Prostate gland (tissue), 2 donors: ENCODE data around the gene TMIGD1. TPM values are rescaled to one million over a fixed set of nuclear protein-coding genes. Genes with fewer than 3 reads are reported as not detected.

Experiments
- DNase-seq: peaks from one replicate; pipeline ENCODE4 v3.0.0-alpha.2; 2019; ENCODE audit warnings: low spot score
- H3K27ac ChIP-seq, 2 donors: fragments of 200-600 bp; sonication (generic); 2 replicates each; pipeline ENCODE4 v1.5.1; 2017 to 2019
- H3K27me3 ChIP-seq: fragments of 200-600 bp; sonication (generic); replicated peaks from 2 replicates; pipeline ENCODE4 v1.5.1; 2019; ENCODE audit not compliant: insufficient read depth
- H3K36me3 ChIP-seq, 2 donors: fragments of 200-600 bp; sonication (generic); 1 replicate in 1 of 2; 2 replicates in 1 of 2; pipeline versions ENCODE4 v1.5.1 to v1.8.1; 2017 to 2019
- H3K4me1 ChIP-seq: fragments of 200-600 bp; sonication (generic); replicated peaks from 2 replicates; pipeline ENCODE4 v1.5.1; 2019
- H3K4me3 ChIP-seq, 2 donors: fragments of 200-600 bp; sonication (generic); 2 replicates each; pipeline ENCODE4 v1.5.1; 2017 to 2019
- H3K9me3 ChIP-seq: fragments of 200-600 bp; sonication (generic); 2 replicates; pipeline ENCODE4 v1.5.1; 2017
- POLR2A ChIP-seq: fragments of 450-650 bp; IDR thresholded peaks from one replicate; pipeline ENCODE4 v1.6.1; 2016; ENCODE audit warnings: antibody characterized with exemption, mild to moderate bottlenecking
- POLR2AphosphoS5 ChIP-seq: sonication (generic); formaldehyde crosslinking; IDR thresholded peaks from one replicate; pipeline ENCODE4 v1.6.1; 2017; ENCODE audit warnings: antibody characterized with exemption
- WGBS: methylation state at CpG from one replicate; pipeline ENCODE4 v1.1.5; 2018; 5-methylcytosine and 5-hydroxymethylcytosine counted together
- intact Hi-C: fragments of 100-400 bp; cut with DNase I; formaldehyde crosslinking; loops from one replicate; pipeline ENCODE4 v1.14.2; 2022
- total RNA-seq, 2 donors: library from RNA; depleted of rRNA; stranded (reverse); fragments of >200 nt; gene quantifications; one replicate each; pipeline ENCODE4 v1.1.0, GENCODE V29; 2016
- TF ChIP-seq, protein P1 (sequence below), 4 experiments: fragments of 200-600 bp in 2 of 4; fragments of 450-650 bp in 2 of 4; sonication (generic) in 2 of 4; IDR thresholded peaks; 1 replicate in 3 of 4; 2 replicates in 1 of 4; pipeline ENCODE4 v1.5.1; 2016 to 2019; ENCODE audit warnings: antibody characterized with exemption in 4 of 4, mild to moderate bottlenecking in 2 of 4, moderate library complexity in 2 of 4

The TMIGD1 gene
- total RNA-seq, 2 donors from 2014 or later, result not detected

DNA sequence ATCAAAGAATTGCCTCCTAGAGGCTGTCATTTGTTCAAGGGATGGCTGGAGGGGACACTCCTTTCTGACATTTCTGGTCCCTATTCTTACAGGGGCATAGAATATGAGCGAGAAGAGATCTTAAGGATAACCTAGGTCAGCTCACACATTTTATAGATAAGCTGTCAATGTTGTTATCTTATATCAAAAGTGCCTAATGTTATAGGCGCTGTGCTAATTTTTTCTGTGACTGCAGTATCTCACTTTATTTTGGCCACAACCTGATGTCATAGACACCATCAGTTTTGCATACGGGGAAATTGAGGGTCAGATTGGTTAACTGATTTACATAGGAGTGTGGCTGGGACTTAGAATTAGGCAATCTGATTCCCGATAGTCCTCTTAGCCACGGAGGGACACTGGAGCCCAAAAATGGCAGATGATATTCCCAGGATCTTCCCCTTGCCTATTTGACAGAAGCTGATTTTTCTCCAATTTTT, 46.1 kb upstream of the TMIGD1 start:
- no peak for TF ChIP-seq POLR2A
- TF ChIP-seq, protein P1, sequence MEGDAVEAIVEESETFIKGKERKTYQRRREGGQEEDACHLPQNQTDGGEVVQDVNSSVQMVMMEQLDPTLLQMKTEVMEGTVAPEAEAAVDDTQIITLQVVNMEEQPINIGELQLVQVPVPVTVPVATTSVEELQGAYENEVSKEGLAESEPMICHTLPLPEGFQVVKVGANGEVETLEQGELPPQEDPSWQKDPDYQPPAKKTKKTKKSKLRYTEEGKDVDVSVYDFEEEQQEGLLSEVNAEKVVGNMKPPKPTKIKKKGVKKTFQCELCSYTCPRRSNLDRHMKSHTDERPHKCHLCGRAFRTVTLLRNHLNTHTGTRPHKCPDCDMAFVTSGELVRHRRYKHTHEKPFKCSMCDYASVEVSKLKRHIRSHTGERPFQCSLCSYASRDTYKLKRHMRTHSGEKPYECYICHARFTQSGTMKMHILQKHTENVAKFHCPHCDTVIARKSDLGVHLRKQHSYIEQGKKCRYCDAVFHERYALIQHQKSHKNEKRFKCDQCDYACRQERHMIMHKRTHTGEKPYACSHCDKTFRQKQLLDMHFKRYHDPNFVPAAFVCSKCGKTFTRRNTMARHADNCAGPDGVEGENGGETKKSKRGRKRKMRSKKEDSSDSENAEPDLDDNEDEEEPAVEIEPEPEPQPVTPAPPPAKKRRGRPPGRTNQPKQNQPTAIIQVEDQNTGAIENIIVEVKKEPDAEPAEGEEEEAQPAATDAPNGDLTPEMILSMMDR (IDR thresholded peaks at IDR 0.05), result no peak
- no peak for TF ChIP-seq POLR2AphosphoS5
- intact Hi-C loops, result no loop called here
- no peaks in the 10 kb centered on the region for H3K9me3 ChIP-seq
- peak overlapping the region; percentile 87 to 88 for H3K27ac ChIP-seq
- DNase-seq, result no peak
- peak overlapping the region; percentile 92 to 94 for H3K4me3 ChIP-seq
- H3K27me3 ChIP-seq, result no peaks in the 10 kb centered on the region
- no peaks in the 10 kb centered on the region for H3K36me3 ChIP-seq
- 3% methylated on average over 5 of the region's 5 CpGs for WGBS
- H3K4me1 ChIP-seq, result peaks cover 8% of the 10 kb centered on the region

DNA sequence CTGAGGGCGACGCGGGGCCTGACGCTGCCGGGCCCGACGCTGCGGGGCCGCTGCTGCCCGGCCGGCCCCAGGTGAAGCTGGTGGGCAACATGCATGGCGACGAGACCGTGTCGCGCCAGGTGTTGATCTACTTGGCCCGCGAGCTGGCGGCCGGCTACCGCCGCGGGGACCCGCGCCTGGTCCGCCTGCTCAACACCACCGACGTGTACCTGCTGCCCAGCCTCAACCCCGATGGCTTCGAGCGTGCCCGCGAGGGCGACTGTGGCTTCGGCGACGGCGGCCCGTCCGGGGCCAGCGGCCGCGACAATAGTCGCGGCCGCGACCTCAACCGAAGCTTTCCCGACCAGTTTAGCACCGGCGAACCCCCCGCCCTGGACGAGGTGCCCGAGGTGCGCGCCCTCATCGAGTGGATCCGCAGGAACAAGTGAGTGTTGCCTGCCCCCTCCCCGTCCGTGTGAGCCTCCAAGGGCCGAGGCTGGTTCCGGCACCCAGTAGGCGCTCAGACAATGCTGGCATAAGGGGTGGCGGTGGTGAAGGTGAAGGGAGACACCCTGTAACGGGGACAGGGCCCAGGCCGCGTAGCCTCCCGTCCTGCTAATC, 45.5 kb upstream of the TMIGD1 start:
- Histone ChIP-seq H3K4me3 (peak overlapping the region; percentile 92 to 94), H3K36me3 (no peaks in the 10 kb centered on the region), H3K9me3 (no peaks in the 10 kb centered on the region), H3K4me1 (peaks cover 8% of the 10 kb centered on the region), H3K27me3 (no peaks in the 10 kb centered on the region), H3K27ac (peak overlapping the region; percentile 87 to 88)
- intact Hi-C loops, result no loop called here
- TF ChIP-seq, protein P1 (IDR thresholded peaks at IDR 0.05), result no peak
- TF ChIP-seq POLR2AphosphoS5 (no peak), POLR2A (no peak)
- peak; percentile 20 for DNase-seq
- WGBS, result 0% methylated on average over 36 of the region's 68 CpGs

DNA sequence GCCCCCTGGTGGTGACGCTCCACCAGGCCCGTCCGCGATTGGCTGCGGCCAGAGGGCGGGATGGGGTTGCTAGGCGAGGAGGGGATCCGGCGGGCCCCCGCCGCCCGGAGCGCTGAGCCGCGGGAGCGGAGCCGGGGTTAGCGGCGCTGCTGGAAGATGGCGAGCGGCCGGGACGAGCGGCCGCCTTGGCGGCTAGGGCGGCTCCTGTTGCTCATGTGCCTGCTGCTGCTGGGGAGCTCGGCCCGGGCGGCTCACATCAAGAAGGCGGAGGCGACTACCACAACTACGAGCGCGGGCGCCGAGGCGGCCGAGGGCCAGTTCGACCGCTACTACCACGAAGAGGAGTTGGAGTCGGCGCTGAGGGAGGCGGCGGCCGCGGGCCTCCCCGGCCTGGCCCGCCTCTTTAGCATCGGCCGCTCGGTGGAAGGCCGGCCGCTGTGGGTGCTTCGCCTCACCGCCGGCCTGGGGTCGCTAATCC, 45.0 kb upstream of the TMIGD1 start, which contains the start of gene CPD:
Gene CPD, plus strand, starts transcription at position 103 of the 478 bp plus-strand sequence. Its CDS starts 54 bp downstream, at position 157.
- H3K9me3 ChIP-seq, result no peaks in the 10 kb centered on the region
- peak within 1 kb of the TSS; percentile 92 to 94 for H3K4me3 ChIP-seq
- intact Hi-C loops, result no loop called here
- 0% methylated on average over 22 of the region's 59 CpGs for WGBS
- peak within 1 kb of the TSS; percentile 87 to 88 for H3K27ac ChIP-seq
- peak; percentile 94 for TF ChIP-seq POLR2AphosphoS5
- TF ChIP-seq POLR2A, result peak; percentile 96
- TF ChIP-seq, protein P1 (IDR thresholded peaks at IDR 0.05), result peak in 3 of 4 experiments; percentile 37 to 60 (median 45)
- DNase-seq, result peak; percentile 99
- H3K36me3 ChIP-seq, result no peaks in the 10 kb centered on the region
- H3K4me1 ChIP-seq, result peaks cover 8% of the 10 kb centered on the region
- no peaks in the 10 kb centered on the region for H3K27me3 ChIP-seq

DNA sequence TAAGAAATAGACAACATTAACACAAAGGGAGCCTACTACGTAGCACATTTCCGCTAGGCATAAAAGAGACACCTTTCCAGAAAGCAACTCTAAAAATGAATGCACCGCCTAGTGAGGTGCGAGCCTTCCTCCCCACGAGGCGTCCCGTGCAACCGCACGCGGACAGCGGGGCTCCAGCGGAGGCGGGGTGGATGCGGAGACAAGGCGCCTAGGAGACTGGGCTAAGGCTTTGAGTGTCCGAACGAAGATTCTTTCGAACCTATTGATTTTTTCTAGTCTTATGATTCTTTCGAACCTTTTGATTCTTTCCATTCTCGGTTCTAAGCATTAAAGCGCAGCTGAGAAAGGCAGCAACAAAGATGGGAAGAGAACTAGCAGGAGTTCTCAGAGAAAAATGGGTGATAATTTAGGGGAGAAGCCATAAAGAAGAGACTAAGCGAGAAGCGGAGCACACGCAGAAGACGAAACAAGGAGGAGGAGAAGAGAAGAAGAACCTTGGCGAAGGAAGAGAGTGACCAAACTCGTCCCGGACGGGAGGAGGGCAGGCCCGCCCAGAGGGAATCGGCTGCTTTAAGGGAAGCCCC, 44.5 kb upstream of the TMIGD1 start:
- Histone ChIP-seq H3K36me3 (no peaks in the 10 kb centered on the region), H3K9me3 (no peaks in the 10 kb centered on the region), H3K4me3 (peak overlapping the region; percentile 92 to 94), H3K27me3 (no peaks in the 10 kb centered on the region), H3K27ac (peak overlapping the region; percentile 87 to 88), H3K4me1 (peaks cover 8% of the 10 kb centered on the region)
- DNase-seq, result no peak
- TF ChIP-seq, protein P1 (IDR thresholded peaks at IDR 0.05), result peak in 1 of 4 experiments; percentile 49
- TF ChIP-seq POLR2AphosphoS5, result no peak
- 4% methylated on average over 30 of the region's 31 CpGs for WGBS
- intact Hi-C loops, result no loop called here
